H1 (cell line): ENCODE data around the gene TAF11L2. TPM values are rescaled to one million over a fixed set of nuclear protein-coding genes. Genes with fewer than 3 reads are reported as not detected.

Experiments
- CTCF ChIA-PET: fragments of 300-600 bp; sonication (Branson Sonifier 250); formaldehyde crosslinking; loops from one replicate; lab custom pipeline; 2021; ENCODE audit not compliant: partially characterized antibody; lab: Charles Lee
- POLR2A ChIA-PET: fragments of 300-600 bp; sonication (Branson Sonifier 250); formaldehyde crosslinking; loops from one replicate; lab custom pipeline; 2021; ENCODE audit warnings: inconsistent platforms; ENCODE audit not compliant: partially characterized antibody; lab: Charles Lee
- DNase-seq, 2 experiments: peaks; one replicate each; pipeline versions ENCODE4 v3.0.0 to v3.0.0-alpha.2; 2010 to 2022; ENCODE audit warnings: low spot score in 2 of 2, low read depth in 1 of 2, mixed read lengths in 1 of 2
- FAIRE-seq: peaks from 2 replicates; lab custom pipeline; 2011; peaks lifted over from hg19 to GRCh38; lab: Jason Lieb, UNC
- H2AFZ ChIP-seq: 2 replicates; pipeline ENCODE4 v1.8.1; 2012; ENCODE audit warnings: low read length, inconsistent platforms
- H2AK5ac ChIP-seq: 2 replicates; pipeline ENCODE4 v1.6.1; 2013; ENCODE audit warnings: low read depth, low read length
- H2BK120ac ChIP-seq: replicated peaks from 2 replicates; pipeline ENCODE3; 2013; ENCODE audit warnings: low read depth, low read length, inconsistent platforms
- H2BK12ac ChIP-seq: 2 replicates; pipeline ENCODE4 v1.6.1; 2013; ENCODE audit warnings: low read depth, low read length
- H2BK15ac ChIP-seq: 2 replicates; pipeline ENCODE4 v1.6.1; 2013; ENCODE audit warnings: low read length
- H2BK20ac ChIP-seq: 2 replicates; pipeline ENCODE4 v1.6.1; 2013; ENCODE audit warnings: low read length
- H2BK5ac ChIP-seq: 2 replicates; pipeline ENCODE4 v1.6.1; 2013; ENCODE audit warnings: low read depth, low read length
- H3K14ac ChIP-seq: 2 replicates; pipeline ENCODE4 v1.6.1; 2013; ENCODE audit warnings: inconsistent platforms; ENCODE audit not compliant: insufficient read length
- H3K18ac ChIP-seq: 2 replicates; pipeline ENCODE4 v1.6.1; 2013; ENCODE audit warnings: low read length; ENCODE audit errors: extremely low read depth
- H3K23ac ChIP-seq: 2 replicates; pipeline ENCODE4 v1.6.1; 2013; ENCODE audit warnings: inconsistent platforms; ENCODE audit not compliant: insufficient read length
- H3K23me2 ChIP-seq: 2 replicates; pipeline ENCODE4 v1.6.1; 2013; ENCODE audit warnings: low read depth, low read length
- H3K27ac ChIP-seq: 2 replicates; pipeline ENCODE4 v1.6.1; 2011; ENCODE audit warnings: low read depth, low read length, inconsistent platforms
- H3K27me3 ChIP-seq, 4 experiments: replicated peaks in 1 of 4; 1 replicate in 1 of 4; 2 replicates in 3 of 4; pipeline versions ENCODE4 v1.6.1 to v1.8.1; 2011 to 2013; ENCODE audit warnings: low read length in 3 of 4, mild to moderate bottlenecking in 3 of 4, inconsistent platforms in 2 of 4, mixed read lengths in 2 of 4, moderate library complexity in 1 of 4; ENCODE audit not compliant: control insufficient read depth in 3 of 4, insufficient read depth in 3 of 4; ENCODE audit errors: extremely low read depth in 1 of 4
- H3K36me3 ChIP-seq, 4 experiments: 2 replicates each; pipeline versions ENCODE4 v1.6.1 to v1.8.1; 2011 to 2013; ENCODE audit warnings: mild to moderate bottlenecking in 4 of 4, low read length in 3 of 4, moderate library complexity in 2 of 4, control low read depth in 1 of 4, inconsistent platforms in 1 of 4; ENCODE audit not compliant: insufficient read depth in 4 of 4, control insufficient read depth in 2 of 4
- H3K4ac ChIP-seq: replicated peaks from 2 replicates; pipeline ENCODE3; 2013; ENCODE audit warnings: low read length, low read depth, mixed read lengths, inconsistent platforms; ENCODE audit not compliant: insufficient read length
- H3K4me1 ChIP-seq, 4 experiments: replicated peaks in 1 of 4; 1 replicate in 1 of 4; 2 replicates in 3 of 4; pipeline versions ENCODE4 v1.6.1 to v1.8.1; 2011 to 2013; ENCODE audit warnings: low read length in 3 of 4, inconsistent platforms in 2 of 4, mixed read lengths in 1 of 4; ENCODE audit not compliant: insufficient read depth in 4 of 4, control insufficient read depth in 3 of 4
- H3K4me2 ChIP-seq, 2 experiments: 2 replicates each; pipeline versions ENCODE4 v1.6.1 to v1.8.1; 2011 to 2013; ENCODE audit warnings: low read depth in 2 of 2, low read length in 2 of 2, control low read depth in 1 of 2, inconsistent platforms in 1 of 2, mild to moderate bottlenecking in 1 of 2; ENCODE audit not compliant: insufficient read depth in 1 of 2
- H3K4me3 ChIP-seq, 4 experiments: fragments of 200-600, 300-600 bp in 1 of 4; sonication (generic), shearing (Covaris generic), sonication (Bioruptor Twin) in 1 of 4; 2 replicates each; pipeline versions ENCODE4 v1.5.1 to v1.8.1; 2011 to 2016; ENCODE audit warnings: low read length in 4 of 4, low read depth in 3 of 4, control low read depth in 2 of 4, inconsistent platforms in 2 of 4, mild to moderate bottlenecking in 2 of 4, mixed read lengths in 1 of 4, moderate library complexity in 1 of 4; ENCODE audit not compliant: insufficient read depth in 2 of 4; ENCODE audit errors: extremely low read depth in 1 of 4
- H3K56ac ChIP-seq: replicated peaks from 2 replicates; pipeline ENCODE3; 2013; ENCODE audit warnings: low read depth, mild to moderate bottlenecking, mixed read lengths, low read length, inconsistent platforms; ENCODE audit not compliant: insufficient read length
- H3K79me1 ChIP-seq: 2 replicates; pipeline ENCODE4 v1.6.1; 2013; ENCODE audit warnings: low read depth, low read length, control low read depth
- H3K79me2 ChIP-seq, 2 experiments: 2 replicates each; pipeline versions ENCODE4 v1.6.1 to v1.8.1; 2012 to 2013; ENCODE audit warnings: low read length in 2 of 2, mild to moderate bottlenecking in 2 of 2, inconsistent platforms in 1 of 2; ENCODE audit not compliant: insufficient read depth in 2 of 2, control insufficient read depth in 1 of 2
- H3K9ac ChIP-seq, 4 experiments: replicated peaks in 1 of 4; 1 replicate in 1 of 4; 2 replicates in 3 of 4; pipeline versions ENCODE4 v1.6.1 to v1.8.1; 2011 to 2013; ENCODE audit warnings: low read depth in 3 of 4, low read length in 3 of 4, control low read depth in 2 of 4, mild to moderate bottlenecking in 2 of 4, moderate library complexity in 2 of 4, inconsistent platforms in 1 of 4; ENCODE audit errors: extremely low read depth in 1 of 4
- H3K9me3 ChIP-seq, 2 experiments: 2 replicates each; pipeline versions ENCODE4 v1.6.1 to v1.8.1; 2012 to 2013; ENCODE audit warnings: mild to moderate bottlenecking in 2 of 2, moderate library complexity in 2 of 2, control low read depth in 1 of 2, inconsistent platforms in 1 of 2, low read depth in 1 of 2, low read length in 1 of 2, mixed read lengths in 1 of 2; ENCODE audit not compliant: insufficient read depth in 2 of 2
- H4K20me1 ChIP-seq, 2 experiments: replicated peaks in 1 of 2; 2 replicates each; pipeline versions ENCODE3 to v1.8.1; 2011 to 2013; ENCODE audit warnings: inconsistent platforms in 2 of 2, low read length in 2 of 2, mild to moderate bottlenecking in 1 of 2; ENCODE audit not compliant: insufficient read depth in 2 of 2, control insufficient read depth in 1 of 2
- H4K5ac ChIP-seq: 2 replicates; pipeline ENCODE4 v1.6.1; 2013; ENCODE audit warnings: low read length, low read depth, mixed read lengths, inconsistent platforms; ENCODE audit not compliant: insufficient read length
- H4K8ac ChIP-seq: 2 replicates; pipeline ENCODE4 v1.8.0; 2013; ENCODE audit warnings: mild to moderate bottlenecking, moderate library complexity, low read length, inconsistent platforms; ENCODE audit not compliant: insufficient read depth; ENCODE audit errors: extremely low read depth
- H4K91ac ChIP-seq: replicated peaks from 2 replicates; pipeline ENCODE3; 2013; ENCODE audit warnings: low read length, mixed read lengths, inconsistent platforms; ENCODE audit not compliant: insufficient read length
- ATF3 ChIP-seq: IDR thresholded peaks from 2 replicates; pipeline ENCODE4 v1.6.1; 2011; ENCODE audit warnings: low read depth, mild to moderate bottlenecking, low read length; ENCODE audit not compliant: insufficient read depth
- CEBPB ChIP-seq: IDR thresholded peaks from 2 replicates; pipeline ENCODE4 v1.6.1; 2012; ENCODE audit warnings: low read depth, low read length
- CTBP2 ChIP-seq: IDR thresholded peaks from 2 replicates; pipeline ENCODE4 v1.7.0; 2011; ENCODE audit warnings: borderline replicate concordance, mild to moderate bottlenecking, moderate library complexity, mixed read lengths, low read length; ENCODE audit not compliant: insufficient read depth, insufficient read length
- EP300 ChIP-seq, 2 experiments: IDR thresholded peaks; 1 replicate in 1 of 2; 2 replicates in 1 of 2; pipeline ENCODE4 v1.6.1; 2011 to 2012; ENCODE audit warnings: low read depth in 2 of 2, low read length in 2 of 2, mild to moderate bottlenecking in 2 of 2, borderline replicate concordance in 1 of 2, inconsistent platforms in 1 of 2, moderate library complexity in 1 of 2
- GABPA ChIP-seq: IDR thresholded peaks from 2 replicates; pipeline ENCODE4 v1.6.1; 2011; ENCODE audit warnings: mild to moderate bottlenecking, low read length, moderate library complexity, borderline replicate concordance; ENCODE audit not compliant: insufficient read depth
- JUND ChIP-seq: IDR thresholded peaks from 2 replicates; pipeline ENCODE4 v1.6.1; 2011; ENCODE audit warnings: mild to moderate bottlenecking, improper control_type of control experiment, low read length
- MAX ChIP-seq: IDR thresholded peaks from 2 replicates; pipeline ENCODE4 v1.6.1; 2012; ENCODE audit warnings: inconsistent platforms
- NANOG ChIP-seq: IDR thresholded peaks from 2 replicates; pipeline ENCODE4 v1.6.1; 2011; ENCODE audit warnings: low read length, low read depth, mild to moderate bottlenecking, inconsistent platforms; ENCODE audit not compliant: insufficient read depth, poor library complexity, severe bottlenecking
- RFX5 ChIP-seq: IDR thresholded peaks from 2 replicates; pipeline ENCODE4 v1.6.1; 2011; ENCODE audit warnings: low read depth, low read length, improper control_type of control experiment, borderline replicate concordance
- RNF2 ChIP-seq: fragments of 200-900, 300-1000 bp; sonication (generic); IDR thresholded peaks from 2 replicates; pipeline ENCODE4 v1.7.1; 2016; ENCODE audit warnings: borderline replicate concordance, low read depth, mild to moderate bottlenecking, antibody characterized with exemption, low read length; ENCODE audit not compliant: poor library complexity, severe bottlenecking; ENCODE audit errors: missing control alignments
- SAP30 ChIP-seq: fragments of 300-600 bp; sonication (generic); IDR thresholded peaks from 2 replicates; pipeline ENCODE4 v1.7.1; 2012; ENCODE audit warnings: low read length, moderate library complexity, mild to moderate bottlenecking, inconsistent platforms; ENCODE audit not compliant: insufficient read depth, insufficient replicate concordance
- TCF12 ChIP-seq: IDR thresholded peaks from 2 replicates; pipeline ENCODE4 v1.6.1; 2011; ENCODE audit warnings: low read depth, mild to moderate bottlenecking, low read length
- WGBS, 2 experiments: shearing (Covaris generic) in 1 of 2; methylation state at CpG; one replicate each; pipeline versions ENCODE4 v1.1.6 to v1.1.7; 2013 to 2015; ENCODE audit warnings: low lambda C conversion rate in 2 of 2, mixed read lengths in 2 of 2, inconsistent platforms in 1 of 2, low coverage in 1 of 2, missing lambda C conversion rate in 1 of 2; ENCODE audit not compliant: insufficient replicate concordance in 2 of 2, insufficient coverage in 1 of 2, insufficient read length in 1 of 2; ENCODE audit errors: extremely low coverage in 1 of 2, missing lambda C conversion rate in 1 of 2; 5-methylcytosine and 5-hydroxymethylcytosine counted together
- polyA plus RNA-seq, 7 experiments: library from polyadenylated mRNA; depleted of rRNA in 3 of 7; stranded (reverse) in 5 of 7; unstranded in 2 of 7; fragments of >200 nt in 5 of 7; fragments of 200-250 nt in 2 of 7; gene quantifications; 1 replicate in 5 of 7; 2 replicates in 1 of 7; 4 replicates in 1 of 7; pipeline versions ENCODE4 v1.2.1 to v1.2.3, GENCODE V29; 2011 to 2013; ENCODE audit warnings: missing spikeins in 2 of 7, mixed read lengths in 2 of 7
- total RNA-seq: library from RNA; stranded (reverse); fragmentation: NEBNext Ultra II Directional; extraction: Animal tissue kit (Norgen Biotek cat#: 25700); gene quantifications from 2 replicates; pipeline ENCODE4 v1.2.1, GENCODE V29; 2021

TAF11L2 gene
- total and polyA plus RNA-seq, 2 of the 8 experiments (the other 6 are each of a cell fraction or from before 2014, with no cell fraction given) = not detected

- Histone ChIP-seq H3K79me2 (no peaks in the 10 kb centered on the region), H2BK20ac (no peak overlapping the region), H3K4me2 (no peak overlapping the region), H3K18ac (no peak overlapping the region), H4K20me1 (no peaks in the 10 kb centered on the region), H3K4me1 (no peaks in the 10 kb centered on the region), H2BK120ac (no peak overlapping the region), H3K9me3 (no peaks in the 10 kb centered on the region), H2BK15ac (no peak overlapping the region), H2BK12ac (no peak overlapping the region), H3K27me3 (no peaks in the 10 kb centered on the region), H3K23ac (no peak overlapping the region), H3K79me1 (no peaks in the 10 kb centered on the region), H4K5ac (no peak overlapping the region), H3K4ac (no peak overlapping the region), H3K14ac (no peak overlapping the region), H4K8ac (no peak overlapping the region), H3K36me3 (no peaks in the 10 kb centered on the region), H2AFZ (no peak overlapping the region), H3K9ac (no peak overlapping the region), H3K4me3 (no peak overlapping the region), H2BK5ac (no peak overlapping the region), H4K91ac (no peak overlapping the region), H3K56ac (no peak overlapping the region), H3K23me2 (no peaks in the 10 kb centered on the region), H2AK5ac (no peak overlapping the region), H3K27ac (no peak overlapping the region)
- POLR2A ChIA-PET = no interaction called here
- FAIRE-seq = no peak
- CTCF ChIA-PET = no interaction called here
- WGBS, 2 experiments = 100% methylated on average over 1 of the region's 1 CpG; no CpG with 5 or more reads in 1 of the 2 experiments
- no peak for DNase-seq
- TF ChIP-seq NANOG (no peak), SAP30 (no peak), CEBPB (no peak), RNF2 (no peak), ATF3 (no peak), EP300 (IDR thresholded peaks at IDR 0.05; ENCODE audit: borderline replicate concordance in 1 of 2, low read depth in 2 of 2, low read length in 2 of 2) (no peak), MAX (no peak), TCF12 (no peak), JUND (no peak), GABPA (no peak), CTBP2 (no peak), RFX5 (no peak)
Observed at GRCh38 chr5:17487174-17487512, 10.9 kb upstream of the TAF11L2 start.
